HG03354 (cell line): ENCODE data around the gene LRRC30.
"Not testable (repeated sequence)": the region's sequence is repeated elsewhere in the genome, so short reads cannot be mapped to it uniquely, and the experiment has no call there.

Experiments
- ATAC-seq: cut with Tn5 transposase; IDR thresholded peaks from one replicate; pipeline ENCODE4 v1.9.1; 2021; ENCODE audit warnings: mild to moderate bottlenecking; ENCODE audit not compliant: unreplicated experiment, poor library complexity, severe bottlenecking

Gene LRRC30

GRCh38 chr18:7230626-7231349, at the start of gene LRRC30:
Gene LRRC30 (plus strand): TSS chr18:7231089. CDS start chr18:7231139, 50 bp downstream.
- ATAC-seq: no peak

GRCh38 chr18:7185701-7186100, 45.2 kb upstream of the LRRC30 start:
- ATAC-seq: no peak

DNA sequence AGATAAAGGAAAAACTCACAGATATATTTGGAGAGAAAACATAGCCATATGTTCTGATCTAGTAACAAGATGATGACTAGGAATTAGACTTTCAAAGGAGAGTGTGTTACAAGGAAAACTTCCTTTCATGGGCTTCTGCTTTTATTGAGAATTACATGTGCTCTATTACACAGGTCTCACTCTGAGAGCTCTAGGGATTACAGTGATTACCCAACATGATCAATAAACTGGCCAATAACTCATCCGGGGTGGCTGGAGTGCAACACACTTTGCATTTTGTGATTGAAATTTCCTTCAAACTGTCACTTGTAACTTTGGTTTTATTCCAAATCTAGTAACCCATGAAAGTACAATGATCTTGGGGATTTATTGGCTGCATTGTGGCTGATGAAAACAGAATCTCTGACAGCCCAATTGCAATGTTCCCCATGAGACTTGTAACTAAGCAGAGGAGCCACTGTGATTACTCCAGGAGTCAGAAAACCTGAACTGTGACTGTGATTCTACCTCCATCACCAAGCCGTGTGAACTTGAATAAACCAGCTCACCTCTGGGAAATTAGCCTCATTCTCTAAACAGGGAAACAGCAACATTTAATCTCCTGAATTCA, 40.2 kb upstream of the LRRC30 start:
- ATAC-seq: no peak

GRCh38 chr18:7191736-7192135, 39.2 kb upstream of the LRRC30 start:
- no peak for ATAC-seq

- no peak for ATAC-seq
Measured at GRCh38 chr18:7195266-7195665, 35.6 kb upstream of the LRRC30 start.

- no peak for ATAC-seq
Measured at GRCh38 chr18:7196421-7196820, 34.5 kb upstream of the LRRC30 start.

DNA sequence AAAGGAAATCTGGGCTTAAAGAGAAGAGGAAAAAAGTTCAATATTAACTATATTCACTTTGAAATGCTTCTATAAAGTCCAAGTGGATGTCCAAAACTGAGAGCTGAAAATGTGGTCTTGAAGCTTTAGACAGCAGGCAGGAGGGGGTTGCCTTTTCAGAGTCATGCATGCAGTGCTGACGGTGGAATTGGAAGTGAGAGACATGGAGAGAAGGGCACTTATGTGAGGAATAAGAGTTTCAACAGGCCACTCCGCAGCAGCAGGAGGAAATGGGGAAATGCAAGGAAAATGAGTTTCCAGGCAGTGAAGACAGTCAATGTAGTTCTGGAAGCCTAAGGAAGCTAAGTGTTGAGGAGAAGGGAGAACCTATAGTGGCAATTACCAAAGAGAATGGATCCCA, 33.0 kb upstream of the LRRC30 start:
- ATAC-seq: no peak

GRCh38 chr18:7198326-7198725, 32.6 kb upstream of the LRRC30 start:
- no peak for ATAC-seq

DNA sequence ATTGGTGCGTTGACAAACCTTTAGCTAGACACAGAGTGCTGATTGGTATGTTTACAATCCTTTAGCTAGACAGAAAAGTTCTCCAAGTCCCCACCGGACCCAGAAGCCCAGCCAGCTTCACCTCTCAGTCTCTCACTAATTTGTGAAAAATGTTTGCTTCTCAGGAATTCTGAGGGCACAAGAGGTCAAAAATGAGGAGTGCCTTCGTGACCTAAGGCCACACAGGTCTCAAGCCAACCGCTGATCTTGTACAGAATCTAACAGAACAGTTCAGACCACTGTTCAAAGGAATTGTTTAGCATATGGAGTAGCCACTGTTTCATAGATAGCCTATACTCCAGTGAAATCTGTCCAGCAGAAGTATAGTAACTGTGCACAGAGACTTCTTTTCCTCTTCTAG, 29.8 kb upstream of the LRRC30 start:
- no peak for ATAC-seq

DNA sequence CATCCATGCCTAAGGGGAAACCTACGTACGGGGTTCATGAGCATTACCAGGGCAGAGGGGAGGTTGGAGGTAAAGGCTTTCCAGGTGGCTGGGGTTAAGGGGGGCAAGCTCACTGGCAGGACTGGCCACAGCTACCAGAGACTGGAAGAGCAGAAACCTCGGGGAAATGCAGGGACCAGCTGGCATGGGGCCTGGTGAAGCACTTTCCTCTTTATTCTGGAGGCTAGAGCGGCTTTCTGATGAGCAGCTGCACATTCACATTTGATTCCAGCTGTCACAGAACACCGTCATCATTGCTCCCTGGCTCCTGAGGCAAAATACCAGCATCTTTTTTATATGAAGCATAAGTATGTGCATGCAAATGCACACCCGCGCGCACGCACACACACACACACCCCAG, 28.7 kb upstream of the LRRC30 start:
- no peak for ATAC-seq

DNA sequence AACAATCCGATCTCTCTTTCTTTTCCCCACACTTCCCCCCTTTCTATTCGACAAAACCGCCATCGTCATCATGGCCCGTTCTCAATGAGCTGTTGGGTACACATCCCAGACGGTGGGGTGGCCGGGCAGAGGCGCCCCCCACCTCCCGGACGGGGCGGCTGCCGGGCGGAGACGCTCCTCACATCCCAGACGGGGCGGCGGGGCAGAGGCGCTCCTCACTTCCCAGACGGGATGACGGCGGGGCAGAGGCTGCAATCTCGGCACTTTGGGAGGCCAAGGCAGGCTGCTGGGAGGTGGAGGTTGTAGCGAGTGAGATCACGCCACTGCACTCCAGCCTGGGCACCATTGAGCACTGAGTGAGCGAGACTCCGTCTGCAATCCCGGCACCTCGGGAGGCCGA, 27.3 kb upstream of the LRRC30 start:
- not testable (repeated sequence) for ATAC-seq

DNA sequence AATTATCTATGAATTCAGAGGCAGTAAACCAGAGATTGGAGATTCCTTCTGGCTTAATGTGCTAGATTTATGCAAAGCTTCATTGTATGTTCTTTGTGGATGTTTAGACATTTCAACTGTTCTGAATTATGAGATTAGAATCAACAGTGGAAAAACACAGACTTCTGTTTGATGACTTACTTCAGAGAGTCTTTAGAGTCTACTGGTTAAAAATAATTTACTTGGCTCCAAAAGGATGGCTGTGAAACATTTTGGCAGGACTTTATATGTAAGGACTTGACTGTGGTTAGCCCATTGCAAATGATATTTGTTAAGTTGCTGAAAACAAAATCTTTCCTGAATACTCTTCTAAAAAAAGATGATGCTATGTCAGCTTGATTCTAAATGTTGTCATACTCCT, 25.5 kb upstream of the LRRC30 start:
- no peak for ATAC-seq

- ATAC-seq: no peak
Measured at GRCh38 chr18:7206217-7206616, 24.7 kb upstream of the LRRC30 start.

GRCh38 chr18:7207366-7207915, 23.4 kb upstream of the LRRC30 start:
- no peak for ATAC-seq

DNA sequence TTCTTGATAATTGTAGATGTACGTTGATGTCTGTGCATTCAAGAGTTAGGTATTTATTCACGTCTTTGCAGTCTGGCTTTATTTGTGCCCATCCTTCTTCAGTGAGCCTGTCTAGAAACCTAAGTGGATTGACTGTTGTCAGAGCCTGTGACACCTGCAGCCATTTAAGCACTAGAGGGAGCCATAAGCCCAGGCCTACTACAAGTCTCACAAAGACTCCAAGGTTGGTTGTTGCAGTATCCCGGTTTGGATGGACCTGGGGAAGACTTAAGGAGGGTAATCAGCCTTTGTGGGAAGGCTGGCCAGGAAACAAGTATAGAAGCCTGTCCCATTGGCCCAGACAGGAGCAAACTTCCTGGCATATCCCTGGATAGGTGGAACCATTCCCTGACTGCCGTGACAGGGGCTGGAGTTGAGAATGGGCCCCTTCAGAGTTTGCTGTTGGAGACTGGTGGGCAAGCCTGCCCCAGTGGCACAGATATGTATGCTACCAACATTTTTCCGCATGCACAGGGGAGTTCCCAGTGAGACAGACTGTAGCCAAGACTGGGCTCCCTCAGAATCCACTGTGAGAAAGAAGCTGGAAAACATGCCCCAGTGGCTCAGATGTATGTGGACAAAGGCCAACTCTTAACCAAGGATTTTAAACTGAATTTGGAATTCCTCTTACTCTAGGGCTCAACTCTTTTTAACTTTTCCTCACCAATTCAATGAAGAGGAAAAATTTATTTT, 9.3 kb upstream of the LRRC30 start:
- no peak for ATAC-seq

GRCh38 chr18:7224198-7224597, 6.7 kb upstream of the LRRC30 start:
- ATAC-seq: no peak

GRCh38 chr18:7232218-7232617, 1.3 kb downstream of the LRRC30 start:
- ATAC-seq: no peak

DNA sequence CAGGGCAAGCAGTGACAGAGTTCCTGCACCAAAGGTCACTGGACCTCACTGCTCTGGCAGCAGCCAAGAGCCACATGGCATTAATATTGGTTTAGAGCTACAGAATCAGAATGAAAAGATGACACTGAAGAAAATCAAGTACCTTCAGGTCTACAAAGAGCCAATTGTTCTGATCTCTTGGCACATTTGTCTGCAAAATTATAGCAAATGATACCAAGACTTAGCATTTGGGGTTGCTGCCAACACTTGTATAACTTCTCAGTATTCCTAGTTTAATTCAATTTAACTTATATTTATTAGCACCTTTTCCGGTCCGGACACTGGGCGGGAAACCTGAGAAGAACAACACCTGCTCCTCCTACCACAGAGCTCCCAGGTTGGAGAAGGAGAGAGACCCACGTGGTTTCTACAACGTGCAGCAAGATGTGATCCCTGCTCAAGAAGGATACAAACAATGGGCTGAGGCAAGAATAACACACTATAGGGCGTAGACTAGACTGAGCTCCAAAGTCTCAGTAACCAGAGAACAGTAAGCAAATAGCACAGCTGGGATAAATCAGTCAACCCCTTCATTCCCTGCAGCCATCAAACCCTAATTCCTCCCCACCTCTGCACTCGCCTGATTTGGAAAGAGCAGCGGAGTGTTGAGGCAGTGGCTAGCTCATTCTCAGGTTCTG, 2.4 kb downstream of the LRRC30 start:
- no peak for ATAC-seq

- ATAC-seq: no peak
Measured at GRCh38 chr18:7234091-7234490, 3.2 kb downstream of the LRRC30 start.

DNA sequence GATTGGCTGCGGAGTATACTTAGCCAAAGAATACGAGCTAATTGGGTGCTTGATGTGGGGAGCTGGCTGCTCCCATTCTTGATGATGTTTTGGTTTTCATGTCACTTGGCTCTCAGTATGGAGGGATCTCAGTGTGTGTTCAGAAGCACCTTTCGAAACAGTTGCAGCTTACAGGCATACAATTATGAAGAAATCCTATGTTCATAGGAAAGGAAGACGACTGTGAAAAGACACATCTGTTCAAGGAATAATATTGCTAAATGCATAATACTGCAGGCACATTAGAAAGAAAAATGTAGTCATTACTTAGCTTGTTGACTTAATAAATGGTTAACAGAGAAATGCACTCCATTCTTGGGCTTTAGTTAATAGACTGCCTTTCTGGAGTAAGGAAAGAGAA, 4.1 kb downstream of the LRRC30 start:
- no peak for ATAC-seq
